Kidney tubule cell (primary cell): ENCODE results near the gene TNFAIP8.
"Not testable (repeated sequence)": the region's sequence is repeated elsewhere in the genome, so short reads cannot be mapped to it uniquely, and the experiment has no call there.

ENCODE experiments used
- DNase-seq: peaks from one replicate; pipeline ENCODE4 v3.0.0-alpha.2; 2018; ENCODE audit warnings: low spot score

TNFAIP8 gene

DNA sequence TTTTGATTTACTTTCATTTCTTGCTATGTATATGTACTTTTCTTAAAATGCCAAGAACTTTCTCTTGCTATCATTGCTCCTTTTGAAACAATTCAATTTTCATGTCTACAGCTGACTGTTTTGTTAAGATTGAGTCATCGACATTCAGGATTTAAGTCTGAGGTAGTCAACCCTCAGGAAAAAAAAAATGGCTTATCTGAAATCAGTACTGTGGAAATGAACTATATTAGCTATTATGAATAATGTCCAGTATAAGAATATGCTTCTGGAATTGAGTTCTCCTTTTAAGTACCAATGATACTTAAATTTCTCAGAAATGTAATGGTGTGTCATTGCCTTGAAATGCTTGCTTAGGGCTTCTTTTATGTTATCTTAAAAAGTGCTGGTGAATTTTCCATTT is 37.9 kb downstream of the TNFAIP8 start:
- DNase-seq: peak; percentile 48

DNA sequence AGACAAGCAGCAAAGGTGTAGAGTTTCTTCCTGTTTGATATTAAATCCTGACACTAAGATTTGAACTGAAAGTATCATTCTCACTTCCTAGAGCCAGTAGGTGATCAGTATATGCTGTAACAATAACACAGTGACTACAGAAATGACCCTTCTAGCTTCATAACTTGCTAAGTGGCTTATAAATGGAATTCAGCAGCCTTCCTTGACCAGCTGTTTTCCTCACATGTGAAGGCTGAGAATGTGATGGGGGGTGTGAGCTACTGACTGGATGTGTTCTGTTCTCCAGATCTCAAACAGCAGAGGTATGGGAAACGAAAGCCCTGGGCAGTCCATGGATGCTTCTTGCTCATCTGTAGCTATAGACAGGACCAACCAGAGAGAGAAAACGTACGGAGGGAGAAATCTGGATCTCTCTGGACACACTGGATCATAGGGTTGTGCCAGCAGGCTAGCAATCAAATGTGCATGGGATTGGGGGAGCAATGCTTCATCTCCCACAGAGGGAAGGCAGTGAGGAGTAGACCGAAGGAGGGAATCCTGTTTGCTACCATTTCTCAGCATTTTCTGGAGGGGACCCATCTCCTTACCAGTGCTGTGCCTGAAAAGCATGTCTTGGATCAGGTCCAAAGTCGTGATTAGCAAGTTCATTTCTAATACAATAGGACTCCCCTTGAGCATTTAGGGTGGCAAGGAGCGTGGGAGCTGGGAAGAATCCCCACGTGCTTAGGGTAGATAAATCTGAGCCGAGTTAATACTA is 39.4 kb downstream of the TNFAIP8 start:
- DNase-seq: no peak

- no peak for DNase-seq
These were observed 40.3 kb downstream of the TNFAIP8 start for GRCh38 chr5:119396030-119396664.

- peak; percentile 66 for DNase-seq
These were observed 41.9 kb downstream of the TNFAIP8 start for GRCh38 chr5:119397518-119398380.

DNA sequence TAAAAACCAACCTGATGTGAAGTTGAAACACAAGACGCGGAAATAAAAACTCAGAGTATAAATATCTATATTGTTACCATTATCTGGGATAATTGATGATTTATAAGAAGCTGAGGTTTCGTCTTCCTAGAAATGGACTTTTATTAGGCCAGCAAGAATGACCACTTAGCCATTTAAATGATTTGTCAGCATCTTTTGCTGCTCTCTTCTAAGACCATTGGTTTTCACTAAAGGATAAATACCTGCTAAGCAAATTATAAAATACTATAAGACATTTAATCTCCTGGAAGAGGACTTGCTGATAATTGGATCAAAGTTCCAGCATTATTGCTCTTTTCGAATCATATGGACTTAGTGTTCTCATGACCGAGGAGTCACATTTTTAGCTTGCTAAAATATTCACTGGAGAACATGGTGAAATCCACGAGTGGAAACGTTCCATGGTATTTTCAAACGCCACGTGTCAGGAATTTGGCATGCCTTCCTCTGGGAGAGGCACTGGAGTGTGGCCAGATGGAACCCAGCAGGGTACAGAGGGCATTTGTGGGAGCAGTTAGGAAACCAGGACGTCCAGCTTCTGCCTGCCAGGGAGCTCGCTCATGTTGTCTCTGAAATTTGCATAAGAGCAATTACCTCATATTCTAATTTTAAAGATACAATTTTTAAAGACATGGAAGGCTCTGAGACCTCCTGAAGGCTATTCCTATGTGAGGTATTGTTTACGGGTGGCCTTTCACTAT is 43.1 kb downstream of the TNFAIP8 start:
- peak; percentile 91 for DNase-seq

DNA sequence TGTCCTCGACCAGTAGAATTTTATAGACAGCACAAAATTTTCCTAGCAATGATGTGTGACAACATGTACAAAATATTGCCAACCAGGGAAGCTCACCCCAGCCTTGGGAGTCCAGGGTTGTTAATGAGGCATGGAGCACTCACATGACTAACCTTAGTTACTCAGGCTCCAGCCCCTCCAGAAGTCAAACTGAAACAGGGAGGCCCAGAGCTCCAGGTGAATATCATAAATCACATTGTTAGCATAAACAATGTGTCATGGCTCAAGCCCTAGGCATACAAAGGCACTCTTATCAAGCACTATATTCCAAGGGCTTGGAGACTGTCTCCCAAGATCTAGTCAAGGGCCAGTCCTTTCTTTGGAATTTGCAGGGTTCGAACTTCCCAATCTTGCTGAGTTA is 44.4 kb downstream of the TNFAIP8 start:
- DNase-seq: peak; percentile 98

- peak; percentile 76 for DNase-seq
These were observed 46.3 kb downstream of the TNFAIP8 start for GRCh38 chr5:119402081-119402480.

GRCh38 chr5:119402555-119402954 is 46.7 kb downstream of the TNFAIP8 start:
- DNase-seq: no peak

DNA sequence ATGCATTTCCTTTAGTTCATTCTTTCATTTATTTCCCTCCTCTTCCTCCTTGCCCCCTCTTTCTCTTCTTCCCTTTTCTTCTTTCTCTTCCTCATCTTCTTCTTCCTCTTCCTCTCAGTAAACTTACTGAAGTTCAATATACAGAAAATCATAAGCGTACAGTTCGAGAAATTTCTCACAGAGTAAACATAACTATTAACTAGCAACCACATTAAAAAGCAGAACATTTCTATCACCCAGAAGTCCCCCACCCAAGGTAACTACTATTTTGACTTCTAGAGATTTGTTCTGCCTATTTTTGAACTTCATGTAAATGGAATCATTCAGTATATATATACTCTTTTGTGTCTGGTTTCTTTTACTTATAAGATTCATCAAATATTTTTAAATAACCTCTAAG is 48.2 kb downstream of the TNFAIP8 start:
- no peak for DNase-seq

DNA sequence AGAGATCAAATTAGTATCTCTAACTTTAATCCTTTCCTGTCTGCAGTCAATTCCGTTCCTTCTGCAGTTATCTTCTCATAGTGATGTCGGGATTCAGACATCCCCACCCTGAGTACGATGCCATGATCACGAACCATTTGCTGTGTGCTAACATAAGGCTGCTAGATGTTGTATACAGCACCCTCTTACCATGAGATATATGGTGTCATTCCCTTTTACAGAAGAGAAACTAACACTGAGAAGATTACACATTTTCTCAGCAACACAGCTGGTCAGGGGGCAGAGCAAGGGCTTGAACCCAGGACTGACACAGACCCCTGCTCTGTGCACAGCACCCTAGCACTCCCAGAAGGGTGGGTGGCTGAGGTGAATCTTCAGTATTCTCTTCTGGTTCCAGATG is 49.6 kb downstream of the TNFAIP8 start:
- no peak for DNase-seq

DNA sequence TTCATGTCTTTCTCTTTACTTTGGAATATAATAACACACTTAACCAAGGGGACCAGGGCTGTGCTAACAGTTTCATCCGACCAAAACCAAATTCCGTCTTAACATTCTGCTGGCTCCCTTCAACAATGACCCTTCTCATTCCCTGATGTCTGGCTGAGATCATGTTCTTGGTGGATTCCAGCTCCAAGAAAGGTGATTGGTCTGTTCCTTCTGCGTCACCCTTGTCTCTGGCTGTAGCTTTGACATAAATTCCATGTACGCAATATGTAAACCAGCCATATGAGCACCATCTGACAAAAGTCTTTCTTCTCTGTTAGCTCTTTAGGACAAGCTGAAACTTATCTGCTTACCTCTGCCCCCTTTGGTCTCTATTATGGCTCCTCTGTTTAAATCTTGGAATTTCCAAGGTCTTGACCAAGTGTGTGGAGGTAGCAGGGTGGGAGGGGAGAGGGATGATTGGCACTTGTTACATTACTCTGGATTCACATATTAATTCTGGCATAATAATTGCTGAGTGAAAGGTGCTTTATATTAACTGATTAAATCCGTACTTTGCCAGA is 50.8 kb downstream of the TNFAIP8 start:
- DNase-seq: no peak

GRCh38 chr5:119409235-119409815 is 53.5 kb downstream of the TNFAIP8 start:
- DNase-seq: no peak

- no peak for DNase-seq
These were observed 54.8 kb downstream of the TNFAIP8 start for GRCh38 chr5:119410448-119411159.

DNA sequence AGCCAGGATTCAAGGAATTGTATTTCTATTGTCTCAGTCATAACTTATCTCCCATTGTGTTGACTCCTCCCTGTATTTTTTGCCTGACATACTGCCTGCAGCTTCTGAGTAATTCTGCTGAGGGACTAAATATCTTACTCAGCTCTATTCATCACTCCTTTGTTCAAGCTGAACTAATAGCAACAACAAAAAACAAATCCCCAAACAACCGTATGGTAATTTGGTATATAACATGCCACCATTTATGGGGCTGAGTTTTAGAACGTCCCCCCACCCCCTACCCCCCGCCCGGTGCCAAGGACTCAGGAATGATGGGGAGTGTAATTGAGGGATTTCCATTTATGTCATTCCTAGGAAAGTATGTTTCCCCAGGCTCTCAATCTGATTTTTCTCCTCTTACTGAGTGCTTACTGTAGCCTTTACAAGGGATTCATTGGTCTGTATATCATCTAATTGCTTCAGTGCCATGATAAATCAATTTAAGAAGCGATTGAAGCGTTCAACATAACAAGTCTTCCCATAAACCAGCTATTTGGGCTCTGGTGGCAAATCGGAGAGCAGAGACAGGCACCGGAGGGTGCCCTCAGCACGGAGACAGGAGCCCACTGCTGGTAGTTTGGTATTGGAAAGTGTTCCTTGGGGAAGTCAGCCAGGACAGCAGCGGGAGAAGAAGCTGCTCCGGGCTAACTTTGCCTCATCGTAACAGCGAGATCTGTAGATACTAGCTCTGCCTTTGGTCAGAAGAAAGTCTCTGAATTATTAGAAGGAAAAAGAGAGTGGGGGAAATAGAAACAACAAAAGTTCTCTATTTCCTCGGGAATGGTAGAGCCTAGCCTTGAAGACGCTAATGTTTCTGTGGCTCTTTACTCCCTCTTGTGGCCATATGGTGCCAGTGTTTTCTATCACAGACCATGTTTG is 55.8 kb downstream of the TNFAIP8 start:
- DNase-seq: peak; percentile 78

GRCh38 chr5:119412279-119413227 is 56.7 kb downstream of the TNFAIP8 start:
- DNase-seq: no peak

DNA sequence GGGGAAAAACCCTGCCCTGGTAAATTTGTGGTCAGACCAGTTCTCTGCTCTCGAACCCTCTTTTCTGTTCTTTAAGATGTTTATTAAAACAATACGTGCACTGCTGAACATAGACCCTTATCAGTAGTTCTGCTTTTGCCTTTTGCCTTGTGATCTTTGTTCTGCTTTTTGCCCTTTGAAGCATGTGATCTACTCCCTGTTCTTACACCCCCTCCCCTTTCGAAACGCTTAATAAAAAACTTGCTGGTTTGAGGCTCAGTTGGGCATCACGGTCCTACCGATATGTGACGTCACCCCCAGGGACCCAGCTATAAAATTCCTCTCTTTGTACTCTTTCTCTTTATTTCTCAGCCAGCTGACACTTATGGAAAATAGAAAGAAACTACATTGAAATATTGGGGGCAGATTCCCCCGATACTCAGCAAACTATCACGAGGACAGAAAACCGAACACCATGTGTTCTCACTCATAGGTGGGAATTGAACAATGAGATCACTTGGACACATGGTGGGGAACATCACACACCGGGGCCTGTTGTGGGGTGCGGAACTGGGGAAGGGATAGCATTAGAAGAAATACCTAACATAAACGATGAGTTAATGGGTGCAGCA is 58.4 kb downstream of the TNFAIP8 start:
- not testable (repeated sequence) for DNase-seq

DNA sequence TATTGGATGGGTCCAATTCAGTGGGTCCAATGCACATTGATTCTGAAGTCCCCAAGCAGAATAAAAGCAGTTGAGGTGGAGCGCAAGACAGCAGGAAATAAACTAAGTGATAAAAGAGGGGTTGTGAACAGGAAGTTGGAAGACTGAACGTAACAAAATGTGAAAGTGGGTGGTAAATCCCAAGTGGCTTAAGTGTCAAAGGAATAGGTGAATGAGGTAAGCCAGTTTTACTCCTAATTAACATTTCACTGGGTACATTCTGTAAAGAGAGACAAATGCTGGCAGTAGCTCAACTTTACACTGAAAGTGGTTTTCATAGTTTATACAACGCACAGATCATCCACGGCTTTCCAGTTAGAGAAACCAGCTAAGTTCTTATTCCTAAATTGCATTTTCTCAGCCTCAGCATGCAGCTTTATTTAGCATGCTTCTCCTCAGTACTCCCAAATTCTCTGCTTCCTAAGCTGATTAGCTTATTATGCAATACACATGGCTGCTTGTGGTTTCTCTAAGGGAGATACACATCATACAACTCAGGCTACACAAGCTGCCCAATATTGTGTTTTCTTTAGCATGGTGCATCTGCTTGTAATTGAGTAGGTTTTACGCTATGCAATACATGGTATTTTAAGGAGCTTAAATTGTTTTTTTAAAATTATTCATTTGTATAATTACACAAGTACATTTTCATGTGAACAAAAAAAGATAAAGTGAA is 62.2 kb downstream of the TNFAIP8 start:
- DNase-seq: no peak
